ENCODE measurements around the gene CSTF3. TPM values are rescaled to one million over a fixed set of nuclear protein-coding genes. Genes with fewer than 3 reads are reported as not detected.
A peak's percentile ranks its signal among the peaks of the same experiment; 100 is the strongest.

Gene CSTF3
- total and polyA plus RNA-seq, 10 of the 15 experiments (the other 5 are each of a cell fraction or from before 2014, with no cell fraction given) = 25.4 to 63.5 (median 49.5) TPM

GRCh38 chr11:33065445-33066178 lies 95.7 kb downstream of the CSTF3 start (continued):
- TF ChIP-seq CTCF (IDR thresholded peaks at IDR 0.05 in 2 of 3, conservative IDR thresholded peaks at IDR 0.05 in 1 of 3; ENCODE audit: control insufficient read depth in 2 of 3, extremely low read depth in 1 of 3, insufficient read depth in 1 of 3, low read depth in 3 of 3, low read length in 3 of 3) (peak; percentile 88 to 94 (median 91); a peak in 5 of 6 replicates), SMC3 (IDR thresholded peaks at IDR 0.05; ENCODE audit: borderline replicate concordance, low read length) (peak; percentile 95), MYB (IDR thresholded peaks at IDR 0.05; ENCODE audit: borderline replicate concordance, low read depth, low read length) (no peak), YY1 (IDR thresholded peaks at IDR 0.05; ENCODE audit: low read depth, low read length) (peak; percentile 87), NKRF (conservative IDR thresholded peaks at IDR 0.05) (0 out of 2 replicates have a peak, but pooled peaks have one; percentile 24), EED (IDR thresholded peaks at IDR 0.05; ENCODE audit: low read depth) (0 out of 2 replicates have a peak, but pooled peaks have one; percentile 17), BHLHE40 (IDR thresholded peaks at IDR 0.05; ENCODE audit: borderline replicate concordance in 1 of 2, low read depth in 2 of 2, low read length in 1 of 2) (peak in 1 of 2 experiments; percentile 38; a peak in 1 of 4 replicates), EGR1 (IDR thresholded peaks at IDR 0.05; ENCODE audit: borderline replicate concordance in 1 of 2, low read depth in 2 of 2, low read length in 2 of 2) (no peak), CREB1 (IDR thresholded peaks at IDR 0.05; ENCODE audit: low read depth) (no peak), RCOR1 (conservative IDR thresholded peaks at IDR 0.05; ENCODE audit: low read depth, low read length) (no peak), PAX5 (IDR thresholded peaks at IDR 0.05; ENCODE audit: borderline replicate concordance, low read depth, low read length) (0 out of 2 replicates have a peak, but pooled peaks have one; percentile 16), MYC (IDR thresholded peaks at IDR 0.05; ENCODE audit: insufficient read depth, insufficient read length, insufficient replicate concordance, low read length, severe bottlenecking) (no peak), ZNF687 (IDR thresholded peaks at IDR 0.05) (no peak), GATAD2B (conservative IDR thresholded peaks at IDR 0.05; ENCODE audit: low read depth) (0 out of 2 replicates have a peak, but pooled peaks have one; percentile 29), NR2F1 (conservative IDR thresholded peaks at IDR 0.05) (peak; percentile 64), NBN (IDR thresholded peaks at IDR 0.05) (0 out of 2 replicates have a peak, but pooled peaks have one; percentile 38), RAD21 (IDR thresholded peaks at IDR 0.05; ENCODE audit: insufficient read depth, low read depth, low read length) (peak; percentile 87), SMAD5 (IDR thresholded peaks at IDR 0.05; ENCODE audit: low read depth) (no peak), ELK1 (IDR thresholded peaks at IDR 0.05; ENCODE audit: low read depth, low read length) (no peak), NR2C1 (IDR thresholded peaks at IDR 0.05) (no peak)

Measured in GM12878 (cell line).